Hair follicular keratinocyte (primary cell): ENCODE data around the gene LGI2. TPM values are rescaled to one million over a fixed set of nuclear protein-coding genes. Genes with fewer than 3 reads are reported as not detected.

ENCODE experiments used
- total RNA-seq: library from RNA; depleted of rRNA; stranded (reverse); fragments of >200 nt; gene quantifications from 2 replicates; pipeline ENCODE4 v1.2.3, GENCODE V29; 2015

The LGI2 gene
- total RNA-seq: not detected in 2 replicates

GRCh38 chr4:25030277-25031076 is at the start of gene LGI2:
TSS of gene LGI2 (minus strand) at chr4:25030946. CDS start at chr4:25030693, 253 bp downstream.

Other genes starting within 250 kb of the LGI2 start
- gene SOD3, start 235.4 kb downstream of the LGI2 start, total RNA-seq: not detected in 2 replicates
- 2.3 and 2.6 TPM in 2 replicates for gene CCDC149, start 117.9 kb downstream of the LGI2 start, total RNA-seq
- 4.9 and 13.4 TPM in 2 replicates for gene SEPSECS, start 129.5 kb upstream of the LGI2 start, total RNA-seq
- 18.9 and 25.4 TPM in 2 replicates for gene PI4K2B, start 203.1 kb upstream of the LGI2 start, total RNA-seq